Upper lobe of left lung (tissue), 6 donors: ENCODE measurements around the gene TNKS1BP1. TPM values are rescaled to one million over a fixed set of nuclear protein-coding genes. Genes with fewer than 3 reads are reported as not detected.

Experiments used
- ATAC-seq, 2 donors: fragments of 200-7000 bp; cut with Tn5 transposase; one replicate each; pipeline ENCODE4 v1.9.1; 2022; ENCODE audit warnings: mild to moderate bottlenecking in 2 of 2, moderate library complexity in 2 of 2; ENCODE audit not compliant: low FRiP score in 2 of 2
- DNase-seq, 2 donors: peaks; one replicate each; pipeline ENCODE4 v3.0.0-alpha.2; 2019 to 2020
- H3K27ac ChIP-seq, 4 donors: fragments of 200-600 bp; sonication (generic); one replicate each; pipeline ENCODE4 v1.5.1; 2016 to 2019
- H3K27me3 ChIP-seq, 4 donors: fragments of 200-600 bp; sonication (generic); one replicate each; pipeline ENCODE4 v1.5.1; 2017 to 2019
- H3K36me3 ChIP-seq, 4 donors: fragments of 200-600 bp; sonication (generic); one replicate each; pipeline ENCODE4 v1.5.1; 2016 to 2019
- H3K4me1 ChIP-seq, 4 donors: fragments of 200-600 bp; sonication (generic); one replicate each; pipeline ENCODE4 v1.5.1; 2018 to 2019
- H3K4me3 ChIP-seq, 4 donors: fragments of 200-600 bp; sonication (generic); one replicate each; pipeline ENCODE4 v1.5.1; 2017 to 2019; ENCODE audit warnings: mild to moderate bottlenecking in 2 of 4, moderate library complexity in 1 of 4
- H3K9me3 ChIP-seq, 4 donors: fragments of 200-600 bp; sonication (generic); one replicate each; pipeline ENCODE4 v1.5.1; 2018 to 2019
- CTCF ChIP-seq, 6 experiments: fragments of 450-650 bp in 4 of 6; fragments of 200-600 bp in 2 of 6; sonication (generic) in 2 of 6; IDR thresholded peaks; one replicate each; pipeline ENCODE4 v1.5.1; 2016 to 2019; ENCODE audit warnings: antibody characterized with exemption in 6 of 6
- EP300 ChIP-seq, 4 donors: sonication (generic); formaldehyde crosslinking; IDR thresholded peaks; one replicate each; pipeline ENCODE4 v1.5.1; 2017; ENCODE audit warnings: antibody characterized with exemption in 4 of 4, control low read depth in 2 of 4
- POLR2A ChIP-seq, 4 donors: fragments of 450-650 bp; IDR thresholded peaks; one replicate each; pipeline ENCODE4 v1.5.1; 2016 to 2017; ENCODE audit warnings: antibody characterized with exemption in 4 of 4, mild to moderate bottlenecking in 2 of 4
- POLR2AphosphoS5 ChIP-seq, 2 donors: sonication (generic); formaldehyde crosslinking; IDR thresholded peaks; one replicate each; pipeline ENCODE4 v1.5.1; 2017; ENCODE audit warnings: antibody characterized with exemption in 2 of 2
- WGBS, 2 donors: methylation state at CpG; one replicate each; pipeline ENCODE4 v1.1.5; 2017 to 2018; 5-methylcytosine and 5-hydroxymethylcytosine counted together
- total RNA-seq, 6 donors: library from RNA; depleted of rRNA in 4 of 6; stranded (reverse); fragments of >200 nt in 4 of 6; gene quantifications; one replicate each; pipeline versions ENCODE4 v1.1.0 to v1.2.1, GENCODE V29; 2016 to 2021
- donor health status: DM: no; HTN: no; CAD: no; lungs with moderate emphysema.
- donor health status: DM: no; HTN: yes; CAD: no; lungs with severe emphysema.

TNKS1BP1 gene, protein sequence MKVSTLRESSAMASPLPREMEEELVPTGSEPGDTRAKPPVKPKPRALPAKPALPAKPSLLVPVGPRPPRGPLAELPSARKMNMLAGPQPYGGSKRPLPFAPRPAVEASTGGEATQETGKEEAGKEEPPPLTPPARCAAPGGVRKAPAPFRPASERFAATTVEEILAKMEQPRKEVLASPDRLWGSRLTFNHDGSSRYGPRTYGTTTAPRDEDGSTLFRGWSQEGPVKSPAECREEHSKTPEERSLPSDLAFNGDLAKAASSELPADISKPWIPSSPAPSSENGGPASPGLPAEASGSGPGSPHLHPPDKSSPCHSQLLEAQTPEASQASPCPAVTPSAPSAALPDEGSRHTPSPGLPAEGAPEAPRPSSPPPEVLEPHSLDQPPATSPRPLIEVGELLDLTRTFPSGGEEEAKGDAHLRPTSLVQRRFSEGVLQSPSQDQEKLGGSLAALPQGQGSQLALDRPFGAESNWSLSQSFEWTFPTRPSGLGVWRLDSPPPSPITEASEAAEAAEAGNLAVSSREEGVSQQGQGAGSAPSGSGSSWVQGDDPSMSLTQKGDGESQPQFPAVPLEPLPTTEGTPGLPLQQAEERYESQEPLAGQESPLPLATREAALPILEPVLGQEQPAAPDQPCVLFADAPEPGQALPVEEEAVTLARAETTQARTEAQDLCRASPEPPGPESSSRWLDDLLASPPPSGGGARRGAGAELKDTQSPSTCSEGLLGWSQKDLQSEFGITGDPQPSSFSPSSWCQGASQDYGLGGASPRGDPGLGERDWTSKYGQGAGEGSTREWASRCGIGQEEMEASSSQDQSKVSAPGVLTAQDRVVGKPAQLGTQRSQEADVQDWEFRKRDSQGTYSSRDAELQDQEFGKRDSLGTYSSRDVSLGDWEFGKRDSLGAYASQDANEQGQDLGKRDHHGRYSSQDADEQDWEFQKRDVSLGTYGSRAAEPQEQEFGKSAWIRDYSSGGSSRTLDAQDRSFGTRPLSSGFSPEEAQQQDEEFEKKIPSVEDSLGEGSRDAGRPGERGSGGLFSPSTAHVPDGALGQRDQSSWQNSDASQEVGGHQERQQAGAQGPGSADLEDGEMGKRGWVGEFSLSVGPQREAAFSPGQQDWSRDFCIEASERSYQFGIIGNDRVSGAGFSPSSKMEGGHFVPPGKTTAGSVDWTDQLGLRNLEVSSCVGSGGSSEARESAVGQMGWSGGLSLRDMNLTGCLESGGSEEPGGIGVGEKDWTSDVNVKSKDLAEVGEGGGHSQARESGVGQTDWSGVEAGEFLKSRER (N-terminal part only)
- 100 to 1,000 TPM; 120 to 322 (median 184) TPM for total RNA-seq

DNA sequence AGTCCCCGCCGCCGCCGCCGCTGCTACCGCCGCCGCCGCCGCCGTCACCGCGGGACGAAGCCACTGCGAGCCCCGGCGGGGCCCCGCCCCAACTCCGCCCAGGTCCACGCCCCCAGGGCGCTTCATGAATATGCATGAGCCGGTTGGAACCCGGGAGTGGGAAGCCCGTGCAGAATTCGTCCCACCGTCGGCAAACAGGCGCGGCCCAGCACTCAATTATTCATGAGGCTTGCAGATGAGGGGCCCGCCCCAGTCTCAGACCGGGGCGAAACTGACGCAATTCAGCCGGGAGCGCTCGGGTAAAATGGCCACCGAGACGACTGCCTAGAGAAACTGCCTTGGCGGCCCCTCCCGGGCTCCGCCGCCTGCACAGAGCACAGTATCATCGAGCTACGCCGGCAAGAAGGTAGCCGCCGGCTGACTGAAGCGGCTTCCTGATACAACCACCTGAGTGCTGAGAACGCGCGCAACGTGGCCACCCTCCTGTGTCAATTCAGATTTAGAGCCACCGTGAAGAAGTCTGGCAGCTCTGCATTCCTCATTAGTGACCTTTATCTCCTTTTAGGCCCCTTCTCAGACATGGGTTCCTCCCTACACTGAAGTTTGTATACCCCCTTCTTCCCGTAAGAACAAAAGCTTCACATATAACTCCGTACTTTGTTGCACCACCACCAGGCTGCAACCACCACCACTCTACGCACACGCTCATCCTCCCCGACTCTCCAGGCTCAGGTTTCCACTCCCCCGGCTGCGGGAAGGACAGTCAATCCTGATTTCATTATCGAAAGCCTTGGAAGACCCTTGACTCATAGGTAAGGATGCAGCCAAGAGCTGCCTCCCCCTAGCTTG, at the start of gene TNKS1BP1:
TNKS1BP1 (minus strand) TSS at position 67 of the 849 bp plus-strand sequence. CDS start 3,067 bp downstream, outside the sequence.
- TF ChIP-seq POLR2AphosphoS5 (IDR thresholded peaks at IDR 0.05) (peak; percentile 79 to 83), EP300 (IDR thresholded peaks at IDR 0.05) (no peak), CTCF (IDR thresholded peaks at IDR 0.05) (peak in 2 of 6 experiments; percentile 8 to 17), POLR2A (IDR thresholded peaks at IDR 0.05) (peak in 3 of 4 donors; percentile 83 to 86 (median 86))
- WGBS, 2 donors: 1 to 6% methylated on average over 13 to 27 of the region's 61 CpGs

GRCh38 chr11:57373146-57373545, 48.4 kb upstream of the TNKS1BP1 start:
- Histone ChIP-seq H3K4me3 (no peak overlapping the region), H3K27ac (no peak overlapping the region), H3K27me3 (no peaks in the 10 kb centered on the region), H3K4me1 (peaks cover 0 to 6% (median 2%) of the 10 kb centered on the region in 4 donors), H3K36me3 (no peaks in the 10 kb centered on the region), H3K9me3 (no peaks in the 10 kb centered on the region)
- DNase-seq: no peak
- WGBS, 2 donors: 52 to 60% methylated on average over 3 of the region's 3 CpGs
- TF ChIP-seq EP300 (IDR thresholded peaks at IDR 0.05) (no peak), CTCF (IDR thresholded peaks at IDR 0.05) (no peak), POLR2AphosphoS5 (IDR thresholded peaks at IDR 0.05) (no peak), POLR2A (IDR thresholded peaks at IDR 0.05) (no peak)
- ATAC-seq: no peak

More for the DNA sequence above, at the start of gene TNKS1BP1:
- H3K4me1 ChIP-seq: peaks cover 44 to 60% (median 54%) of the 10 kb centered on the region in 4 donors
- peak within 1 kb of the TSS; percentile 96 to 97 (median 96) for H3K27ac ChIP-seq
- H3K36me3 ChIP-seq: peaks cover 5 to 47% (median 39%) of the 10 kb centered on the region in 4 donors
- peak; percentile 89 to 93 for ATAC-seq
- peak; percentile 99 for DNase-seq
- no peaks in the 10 kb centered on the region for H3K27me3 ChIP-seq
- H3K9me3 ChIP-seq: no peaks in the 10 kb centered on the region
- peak within 1 kb of the TSS; percentile 62 to 91 (median 86) for H3K4me3 ChIP-seq

DNA sequence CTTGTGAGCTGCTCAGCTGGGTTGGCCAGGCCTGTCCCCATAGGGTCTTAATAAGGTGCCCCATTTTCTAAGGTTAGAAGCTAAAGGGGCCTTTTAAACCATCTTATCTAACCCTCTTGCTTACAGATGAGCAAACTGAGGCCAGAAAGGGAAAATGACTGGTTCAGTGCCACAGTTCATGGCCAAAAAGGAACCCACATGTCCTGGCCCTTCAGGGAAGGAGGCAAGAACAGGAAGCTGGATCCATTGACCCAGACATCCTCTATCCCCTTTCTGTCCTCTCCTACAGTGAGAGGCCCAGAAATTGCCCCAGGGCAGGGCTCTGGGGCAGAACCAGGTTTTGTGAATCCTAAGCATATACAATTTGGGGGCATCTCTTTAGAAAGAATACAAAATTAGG, 46.2 kb upstream of the TNKS1BP1 start:
- DNase-seq: no peak
- H3K27ac ChIP-seq: no peak overlapping the region
- H3K27me3 ChIP-seq: no peaks in the 10 kb centered on the region
- H3K4me3 ChIP-seq: no peak overlapping the region
- H3K9me3 ChIP-seq: no peaks in the 10 kb centered on the region
- TF ChIP-seq CTCF (IDR thresholded peaks at IDR 0.05) (no peak), EP300 (IDR thresholded peaks at IDR 0.05) (no peak), POLR2AphosphoS5 (IDR thresholded peaks at IDR 0.05) (no peak), POLR2A (IDR thresholded peaks at IDR 0.05) (no peak)
- peaks cover 0 to 8% (median 2%) of the 10 kb centered on the region in 4 donors for H3K4me1 ChIP-seq
- H3K36me3 ChIP-seq: no peaks in the 10 kb centered on the region
- ATAC-seq: no peak

DNA sequence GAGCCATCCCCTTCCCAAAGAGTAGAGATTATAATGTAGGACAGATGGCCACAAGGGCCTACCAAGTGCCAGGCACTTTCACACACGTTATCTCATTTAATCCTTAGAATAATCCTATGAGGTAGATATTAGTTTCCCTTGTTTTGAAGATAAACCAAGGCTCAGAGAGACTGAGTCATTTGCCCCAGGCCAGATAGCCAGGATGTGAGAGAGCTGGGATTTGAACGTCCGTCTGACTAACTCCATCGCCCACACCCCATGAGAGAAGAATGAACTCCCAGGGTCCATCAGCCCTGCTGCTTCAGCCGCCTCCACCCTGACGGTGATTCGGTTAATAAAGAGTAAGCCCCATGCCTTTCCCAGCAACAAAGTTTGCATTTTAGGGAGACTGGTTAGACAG, 45.5 kb upstream of the TNKS1BP1 start:
- 94 to 96% methylated on average over 7 of the region's 7 CpGs for WGBS, 2 donors
- Histone ChIP-seq H3K4me1 (peaks cover 0 to 8% (median 2%) of the 10 kb centered on the region in 4 donors), H3K36me3 (no peaks in the 10 kb centered on the region), H3K9me3 (no peaks in the 10 kb centered on the region), H3K27me3 (no peaks in the 10 kb centered on the region), H3K27ac (no peak overlapping the region), H3K4me3 (no peak overlapping the region)
- no peak for DNase-seq
- ATAC-seq: no peak
- TF ChIP-seq EP300 (IDR thresholded peaks at IDR 0.05) (no peak), POLR2A (IDR thresholded peaks at IDR 0.05) (no peak), CTCF (IDR thresholded peaks at IDR 0.05) (no peak), POLR2AphosphoS5 (IDR thresholded peaks at IDR 0.05) (no peak)
